ENCODE results near the gene FCRL3.

DNA sequence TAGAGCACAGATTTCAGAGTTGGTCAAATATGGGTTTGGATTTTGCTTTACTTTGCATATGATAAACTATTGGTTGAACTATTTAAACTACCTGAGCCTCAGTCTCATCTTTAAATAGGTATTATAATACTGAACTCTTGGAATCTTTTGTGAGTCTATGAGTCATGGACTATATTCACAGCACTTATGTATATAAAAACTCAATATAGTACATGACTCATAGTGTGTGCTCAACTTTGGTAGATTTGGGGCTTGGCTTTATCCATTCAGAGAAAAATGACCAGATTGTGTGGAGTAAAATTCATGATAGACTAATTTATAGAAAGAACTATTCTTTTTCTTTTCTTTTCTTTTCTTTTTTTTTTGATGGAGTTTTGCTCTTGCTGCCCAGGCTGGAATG, 28.7 kb downstream of the FCRL3 start:
- TF ChIP-seq, protein P1, sequence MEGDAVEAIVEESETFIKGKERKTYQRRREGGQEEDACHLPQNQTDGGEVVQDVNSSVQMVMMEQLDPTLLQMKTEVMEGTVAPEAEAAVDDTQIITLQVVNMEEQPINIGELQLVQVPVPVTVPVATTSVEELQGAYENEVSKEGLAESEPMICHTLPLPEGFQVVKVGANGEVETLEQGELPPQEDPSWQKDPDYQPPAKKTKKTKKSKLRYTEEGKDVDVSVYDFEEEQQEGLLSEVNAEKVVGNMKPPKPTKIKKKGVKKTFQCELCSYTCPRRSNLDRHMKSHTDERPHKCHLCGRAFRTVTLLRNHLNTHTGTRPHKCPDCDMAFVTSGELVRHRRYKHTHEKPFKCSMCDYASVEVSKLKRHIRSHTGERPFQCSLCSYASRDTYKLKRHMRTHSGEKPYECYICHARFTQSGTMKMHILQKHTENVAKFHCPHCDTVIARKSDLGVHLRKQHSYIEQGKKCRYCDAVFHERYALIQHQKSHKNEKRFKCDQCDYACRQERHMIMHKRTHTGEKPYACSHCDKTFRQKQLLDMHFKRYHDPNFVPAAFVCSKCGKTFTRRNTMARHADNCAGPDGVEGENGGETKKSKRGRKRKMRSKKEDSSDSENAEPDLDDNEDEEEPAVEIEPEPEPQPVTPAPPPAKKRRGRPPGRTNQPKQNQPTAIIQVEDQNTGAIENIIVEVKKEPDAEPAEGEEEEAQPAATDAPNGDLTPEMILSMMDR (IDR thresholded peaks at IDR 0.05), result no peak
- TF ChIP-seq SIN3A (IDR thresholded peaks at IDR 0.05; ENCODE audit: borderline replicate concordance, insufficient read depth, low read depth, low read length) (no peak), POLR2AphosphoS5 (IDR thresholded peaks at IDR 0.05; ENCODE audit: low read depth, low read length) (no peak)
